ENCODE measurements around the gene MEGF11. TPM values are rescaled to one million over a fixed set of nuclear protein-coding genes. Genes with fewer than 3 reads are reported as not detected.

The MEGF11 gene
- total RNA-seq, 1 experiment from 2014 or later: not detected

GRCh38 chr15:66126456-66126855, 127.1 kb downstream of the MEGF11 start:
- H3K4me2 ChIP-seq: no peak overlapping the region
- no TSS peak for BruUV-seq (replicated peaks)
- DNase-seq: no peak
- no peak overlapping the region for H3K27ac ChIP-seq
- intact Hi-C loops (cut with micrococcal nuclease; ENCODE audit: unreplicated experiment): no loop called here
- peaks cover 61% of the 10 kb centered on the region for H3K27me3 ChIP-seq (ENCODE audit: insufficient read depth, low read depth)
- H2AFZ ChIP-seq: no peak overlapping the region
- no peaks in the 10 kb centered on the region for H4K20me1 ChIP-seq (ENCODE audit: insufficient read depth)
- no peaks in the 10 kb centered on the region for H3K79me2 ChIP-seq (ENCODE audit: low read depth)
- TF ChIP-seq EZH2 (IDR thresholded peaks at IDR 0.05; ENCODE audit: low read depth) (no peak), CTCF (conservative IDR thresholded peaks at IDR 0.05) (no peak)
- POLR2A ChIA-PET (ENCODE audit: unreplicated experiment): interaction anchor here (0.5 kb wide), 1 partner anchor 1316 kb away, joined by 3 read pairs; no protein-coding TSS in a partner anchor
- CTCF ChIA-PET: interaction anchor here (0.7 kb wide), 1 partner anchor 130 kb away, joined by 3 read pairs; no protein-coding TSS in a partner anchor
- H3K36me3 ChIP-seq (ENCODE audit: low read depth): no peaks in the 10 kb centered on the region
- H3F3A ChIP-seq (ENCODE audit: insufficient read depth, low read depth): no peaks in the 10 kb centered on the region
- no peaks in the 10 kb centered on the region for H3K9me2 ChIP-seq (ENCODE audit: insufficient read depth)
- H3K9me3 ChIP-seq (ENCODE audit: insufficient read depth, low read depth): no peaks in the 10 kb centered on the region
- H3K4me1 ChIP-seq (replicated peaks; ENCODE audit: insufficient read depth): no peaks in the 10 kb centered on the region
- no peak overlapping the region for H3K4me3 ChIP-seq

GRCh38 chr15:66126031-66126441, 127.5 kb downstream of the MEGF11 start:
- no peak for TF ChIP-seq CTCF (conservative IDR thresholded peaks at IDR 0.05)
- no peak for TF ChIP-seq EZH2 (IDR thresholded peaks at IDR 0.05; ENCODE audit: low read depth)
- Histone ChIP-seq H3K27ac (no peak overlapping the region), H3K4me2 (no peak overlapping the region), H2AFZ (no peak overlapping the region), H3F3A (ENCODE audit: insufficient read depth, low read depth) (no peaks in the 10 kb centered on the region), H3K27me3 (ENCODE audit: insufficient read depth, low read depth) (peaks cover 63% of the 10 kb centered on the region), H3K4me1 (replicated peaks; ENCODE audit: insufficient read depth) (no peaks in the 10 kb centered on the region), H4K20me1 (ENCODE audit: insufficient read depth) (no peaks in the 10 kb centered on the region), H3K79me2 (ENCODE audit: low read depth) (no peaks in the 10 kb centered on the region), H3K9me3 (ENCODE audit: insufficient read depth, low read depth) (no peaks in the 10 kb centered on the region), H3K36me3 (ENCODE audit: low read depth) (no peaks in the 10 kb centered on the region), H3K9me2 (ENCODE audit: insufficient read depth) (no peaks in the 10 kb centered on the region), H3K4me3 (no peak overlapping the region)
- POLR2A ChIA-PET (ENCODE audit: unreplicated experiment): interaction anchor here (0.5 kb wide), 1 partner anchor 1316 kb away, joined by 3 read pairs; no protein-coding TSS in a partner anchor
- no peak for DNase-seq
- CTCF ChIA-PET: interaction anchor here (0.7 kb wide), 1 partner anchor 131 kb away, joined by 3 read pairs; no protein-coding TSS in a partner anchor
- intact Hi-C loops (cut with micrococcal nuclease; ENCODE audit: unreplicated experiment): no loop called here
- BruUV-seq (replicated peaks): no TSS peak

- H3K9me3 ChIP-seq (ENCODE audit: insufficient read depth, low read depth): no peaks in the 10 kb centered on the region
- H3K4me2 ChIP-seq: no peak overlapping the region
- no peaks in the 10 kb centered on the region for H4K20me1 ChIP-seq (ENCODE audit: insufficient read depth)
- TF ChIP-seq CTCF (conservative IDR thresholded peaks at IDR 0.05) (no peak), EZH2 (IDR thresholded peaks at IDR 0.05; ENCODE audit: low read depth) (no peak)
- peaks cover 61% of the 10 kb centered on the region for H3K27me3 ChIP-seq (ENCODE audit: insufficient read depth, low read depth)
- H3F3A ChIP-seq (ENCODE audit: insufficient read depth, low read depth): no peaks in the 10 kb centered on the region
- H3K9me2 ChIP-seq (ENCODE audit: insufficient read depth): no peaks in the 10 kb centered on the region
- ChIA-PET CTCF (no interaction called here), POLR2A (ENCODE audit: unreplicated experiment) (no interaction called here)
- intact Hi-C loops (cut with micrococcal nuclease; ENCODE audit: unreplicated experiment): no loop called here
- H3K4me3 ChIP-seq: no peak overlapping the region
- no peaks in the 10 kb centered on the region for H3K4me1 ChIP-seq (replicated peaks; ENCODE audit: insufficient read depth)
- DNase-seq: no peak
- BruUV-seq (replicated peaks): no TSS peak
- H3K79me2 ChIP-seq (ENCODE audit: low read depth): no peaks in the 10 kb centered on the region
- no peaks in the 10 kb centered on the region for H3K36me3 ChIP-seq (ENCODE audit: low read depth)
- H2AFZ ChIP-seq: no peak overlapping the region
- H3K27ac ChIP-seq: no peak overlapping the region
These were observed 128.9 kb downstream of the MEGF11 start for GRCh38 chr15:66124651-66125050.
